NCI-H2029 (cell line): Measurements from ENCODE around the gene LTB4R2.
"Not testable (repeated sequence)": the region's sequence is repeated elsewhere in the genome, so short reads cannot be mapped to it uniquely, and the experiment has no call there.

Source experiments
- DNase-seq: peaks from one replicate; lab custom pipeline; 2025; lab: John Stamatoyannopoulos, UW

Gene LTB4R2

GRCh38 chr14:24340606-24341005 is 30.7 kb downstream of the LTB4R2 start:
- DNase-seq = no peak

DNA sequence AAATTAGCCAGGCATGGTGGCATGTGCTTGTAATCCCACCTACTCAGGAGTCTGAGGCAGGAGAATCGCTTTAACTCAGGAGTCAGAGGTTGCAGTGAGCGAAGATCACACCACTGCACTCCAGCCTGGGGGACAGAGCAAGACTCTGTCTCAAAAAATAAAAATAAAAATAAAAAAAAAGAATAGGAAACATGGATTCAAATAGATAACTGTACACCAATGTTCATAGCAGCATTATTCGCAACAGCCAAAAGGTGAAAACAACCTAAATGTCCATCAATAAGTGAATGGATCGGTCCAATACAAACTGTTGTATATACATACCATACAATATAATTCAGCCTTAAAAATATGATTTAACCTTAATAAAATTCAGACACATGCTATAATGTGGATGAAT is 32.9 kb downstream of the LTB4R2 start:
- DNase-seq = no peak

GRCh38 chr14:24343795-24344660 is 34.1 kb downstream of the LTB4R2 start:
- no peak for DNase-seq

DNA sequence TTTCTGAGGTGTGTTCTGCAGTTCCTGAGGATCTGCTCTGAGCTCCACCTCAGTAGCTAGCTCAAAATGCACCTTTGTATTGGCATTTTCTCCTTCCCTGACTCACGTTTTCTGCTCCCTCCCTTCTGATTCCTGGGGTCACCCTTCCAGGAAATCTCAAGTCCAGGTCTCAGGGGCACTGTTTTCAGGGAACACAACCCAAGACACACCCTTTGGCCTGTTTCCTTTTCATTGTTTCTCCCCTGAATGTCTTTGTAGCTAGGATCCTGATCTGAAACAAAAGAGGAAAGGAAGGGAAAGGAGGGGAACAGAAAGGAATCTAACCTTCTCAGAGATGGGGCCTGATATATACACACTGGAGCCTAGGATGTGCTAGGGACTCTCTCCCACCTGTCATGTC is 37.2 kb downstream of the LTB4R2 start:
- DNase-seq = no peak

- no peak for DNase-seq
These were observed 38.2 kb downstream of the LTB4R2 start for GRCh38 chr14:24348186-24348585.

DNA sequence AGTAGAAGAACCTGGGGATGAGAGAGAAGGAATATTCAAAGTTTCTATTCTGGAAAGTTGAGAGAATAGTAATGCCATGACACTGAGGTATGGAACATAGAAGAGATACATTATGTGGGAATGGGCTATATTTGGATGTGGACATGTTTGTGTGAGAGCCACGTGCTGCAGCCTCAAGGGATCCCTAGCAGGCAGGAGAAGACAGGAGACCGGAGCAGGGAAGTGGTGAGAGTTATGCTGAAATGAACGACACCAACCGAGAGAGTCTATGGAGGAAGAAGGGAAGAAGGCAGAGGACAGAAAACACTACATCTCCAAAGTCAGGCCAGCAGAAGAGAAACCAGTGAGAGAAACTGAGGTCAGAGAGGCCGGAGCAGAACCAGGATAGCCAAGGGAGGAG is 39.8 kb downstream of the LTB4R2 start:
- no peak for DNase-seq

DNA sequence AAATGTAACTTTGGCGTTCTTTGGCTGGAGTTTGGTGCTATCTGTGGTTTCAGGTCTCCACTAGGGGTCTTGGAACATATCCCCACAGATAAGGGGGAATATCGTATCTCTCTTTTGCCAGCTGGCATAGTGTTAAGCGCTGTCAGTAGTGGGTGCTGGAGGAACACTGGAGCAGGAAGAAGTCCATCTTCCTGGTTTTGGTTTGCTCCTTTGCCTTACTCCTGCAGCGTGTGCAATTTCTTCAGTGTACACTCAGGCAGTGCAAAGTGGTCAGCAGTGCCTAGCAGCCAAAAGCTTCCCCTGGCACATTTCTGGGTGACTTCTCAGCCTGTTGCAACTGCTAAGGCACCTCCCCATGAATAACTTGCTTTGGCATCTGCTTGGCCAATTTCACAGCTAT is 41.6 kb downstream of the LTB4R2 start:
- DNase-seq = no peak

DNA sequence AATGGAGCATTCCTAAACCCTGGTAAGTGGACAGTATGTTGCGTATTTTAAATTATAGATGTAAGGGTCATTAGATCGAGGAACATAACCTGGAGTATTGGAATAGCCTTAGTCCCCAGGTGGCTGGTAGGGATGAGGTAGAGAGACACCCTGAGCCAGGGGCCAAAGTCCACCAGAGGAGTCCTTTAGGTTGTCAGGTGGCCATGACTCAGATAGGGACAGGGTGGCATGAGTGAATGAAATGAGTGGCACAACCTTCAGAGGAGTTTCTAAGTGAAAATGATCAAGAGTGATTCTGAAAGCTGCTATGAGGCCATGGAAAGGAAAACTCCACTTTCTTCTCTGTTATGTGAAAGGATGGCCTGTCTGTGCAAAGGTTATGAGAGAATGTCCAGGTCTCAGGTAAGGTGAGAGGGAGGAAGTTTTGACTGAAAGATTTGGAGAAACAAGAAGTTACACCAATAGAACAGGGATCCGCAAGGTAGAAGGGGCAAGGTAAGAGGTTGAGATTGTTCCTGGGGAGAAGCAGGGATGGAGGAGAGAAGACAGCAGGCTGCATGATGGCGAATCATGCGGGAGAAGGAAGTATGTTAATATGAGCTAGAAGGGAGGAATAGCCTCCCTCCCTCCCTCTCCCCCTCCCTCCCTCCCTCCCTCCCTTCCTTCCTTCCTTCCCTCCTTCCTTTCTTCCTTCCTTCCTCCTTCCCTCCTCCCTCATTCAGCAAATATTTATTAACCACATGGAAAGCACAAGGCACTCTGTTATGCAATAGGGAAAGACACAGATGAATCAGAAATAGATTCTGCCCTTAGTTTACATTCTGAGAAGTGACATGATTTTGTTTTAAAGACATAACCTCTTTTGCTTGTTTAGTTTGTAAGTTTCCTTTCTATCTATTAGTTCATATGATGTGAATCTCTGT is 43.9 kb downstream of the LTB4R2 start:
- no peak for DNase-seq

- DNase-seq = not testable (repeated sequence)
These were observed 44.5 kb downstream of the LTB4R2 start for GRCh38 chr14:24354482-24354825.

GRCh38 chr14:24355009-24355408 is 45.1 kb downstream of the LTB4R2 start:
- DNase-seq = no peak

- DNase-seq = no peak
These were observed 46.3 kb downstream of the LTB4R2 start for GRCh38 chr14:24356208-24356607.

- no peak for DNase-seq
These were observed 50.3 kb downstream of the LTB4R2 start for GRCh38 chr14:24360281-24360680.

- no peak for DNase-seq
These were observed 51.4 kb downstream of the LTB4R2 start for GRCh38 chr14:24361326-24361725.
